Esophagus (tissue), 2 donors: Measurements from ENCODE around the gene TRIP10. TPM values are rescaled to one million over a fixed set of nuclear protein-coding genes. Genes with fewer than 3 reads are reported as not detected.

Experiments
- H3K27ac ChIP-seq, 2 donors: one replicate each; pipeline ENCODE4 v1.5.1; 2013; ENCODE audit warnings: low read depth in 2 of 2, mild to moderate bottlenecking in 2 of 2, inconsistent platforms in 1 of 2, low read length in 1 of 2, moderate library complexity in 1 of 2
- H3K27me3 ChIP-seq, 2 donors: one replicate each; pipeline ENCODE4 v1.6.1; 2013; ENCODE audit warnings: low read length in 2 of 2, control low read depth in 1 of 2, mild to moderate bottlenecking in 1 of 2; ENCODE audit not compliant: insufficient read depth in 2 of 2, control insufficient read depth in 1 of 2
- H3K36me3 ChIP-seq, 2 donors: one replicate each; pipeline ENCODE4 v1.6.1; 2013; ENCODE audit warnings: low read length in 1 of 2; ENCODE audit not compliant: control insufficient read depth in 2 of 2, insufficient read depth in 2 of 2
- H3K4me1 ChIP-seq, 2 donors: one replicate each; pipeline ENCODE4 v1.6.1; 2013; ENCODE audit warnings: low read length in 1 of 2; ENCODE audit not compliant: control insufficient read depth in 2 of 2, insufficient read depth in 2 of 2
- H3K4me3 ChIP-seq, 2 donors: one replicate each; pipeline ENCODE4 v1.5.1; 2013; ENCODE audit warnings: low read length in 2 of 2, mild to moderate bottlenecking in 2 of 2, low read depth in 1 of 2, moderate library complexity in 1 of 2
- H3K9me3 ChIP-seq, 2 donors: one replicate each; pipeline ENCODE4 v1.6.1; 2013; ENCODE audit warnings: mild to moderate bottlenecking in 2 of 2, low read depth in 1 of 2, low read length in 1 of 2, moderate library complexity in 1 of 2; ENCODE audit not compliant: control insufficient read depth in 2 of 2, insufficient read depth in 1 of 2
- WGBS, 2 donors: extraction: QIAGEN DNeasy Blood & Tissue Kit; methylation state at CpG; one replicate each; pipeline ENCODE4 v1.1.7; 2013; 5-methylcytosine and 5-hydroxymethylcytosine counted together
- polyA plus RNA-seq, 2 donors: library from polyadenylated mRNA; stranded (reverse); fragments of 200-250 nt; gene quantifications; one replicate each; pipeline ENCODE4 v1.2.3, GENCODE V29; 2013
- donor health status: healthy with polysubstance abuse.
- donor health status: Bipolar disorder and iron deficiency.

TRIP10 gene
- polyA plus RNA-seq, 2 donors = 191 to 519 TPM

GRCh38 chr19:6731822-6732221 is 7.7 kb upstream of the TRIP10 start:
- no peak overlapping the region for H3K4me3 ChIP-seq
- peaks cover 5 to 26% of the 10 kb centered on the region in 2 donors for H3K36me3 ChIP-seq
- no peak overlapping the region for H3K27ac ChIP-seq
- H3K9me3 ChIP-seq = peaks cover 0 to 3% of the 10 kb centered on the region in 2 donors
- 92 to 93% methylated on average over 22 of the region's 22 CpGs for WGBS, 2 donors
- no peaks in the 10 kb centered on the region for H3K4me1 ChIP-seq
- no peaks in the 10 kb centered on the region for H3K27me3 ChIP-seq

- Histone ChIP-seq H3K9me3 (peaks cover 0 to 3% of the 10 kb centered on the region in 2 donors), H3K27ac (no peak overlapping the region), H3K4me3 (no peak overlapping the region), H3K27me3 (no peaks in the 10 kb centered on the region), H3K4me1 (no peaks in the 10 kb centered on the region), H3K36me3 (peaks cover 5 to 26% of the 10 kb centered on the region in 2 donors)
- WGBS, 2 donors = 87 to 92% methylated on average over 21 of the region's 21 CpGs
These were observed 6.6 kb upstream of the TRIP10 start for GRCh38 chr19:6732803-6733337.

GRCh38 chr19:6733338-6734095 is 6.0 kb upstream of the TRIP10 start:
- no peaks in the 10 kb centered on the region for H3K27me3 ChIP-seq
- peaks cover 0 to 3% of the 10 kb centered on the region in 2 donors for H3K9me3 ChIP-seq
- 90 to 92% methylated on average over 29 of the region's 29 CpGs for WGBS, 2 donors
- H3K4me3 ChIP-seq = no peak overlapping the region
- peaks cover 0 to 3% of the 10 kb centered on the region in 2 donors for H3K4me1 ChIP-seq
- peaks cover 5 to 26% of the 10 kb centered on the region in 2 donors for H3K36me3 ChIP-seq
- no peak overlapping the region for H3K27ac ChIP-seq

- peaks cover 0 to 3% of the 10 kb centered on the region in 2 donors for H3K4me1 ChIP-seq
- H3K27me3 ChIP-seq = no peaks in the 10 kb centered on the region
- H3K9me3 ChIP-seq = peaks cover 0 to 3% of the 10 kb centered on the region in 2 donors
- no peak overlapping the region for H3K4me3 ChIP-seq
- peaks cover 5 to 26% of the 10 kb centered on the region in 2 donors for H3K36me3 ChIP-seq
- H3K27ac ChIP-seq = no peak overlapping the region
- 77 to 81% methylated on average over 20 of the region's 20 CpGs for WGBS, 2 donors
These were observed 5.3 kb upstream of the TRIP10 start for GRCh38 chr19:6734096-6734696.

GRCh38 chr19:6735181-6735911 is 4.1 kb upstream of the TRIP10 start:
- H3K27me3 ChIP-seq = no peaks in the 10 kb centered on the region
- peaks cover 5 to 26% of the 10 kb centered on the region in 2 donors for H3K36me3 ChIP-seq
- WGBS, 2 donors = 73 to 80% methylated on average over 15 of the region's 15 CpGs
- H3K9me3 ChIP-seq = peaks cover 0 to 3% of the 10 kb centered on the region in 2 donors
- peaks cover 0 to 3% of the 10 kb centered on the region in 2 donors for H3K4me1 ChIP-seq
- H3K27ac ChIP-seq = peak overlapping the region; percentile 14 to 92
- peak overlapping the region in 1 of 2 donors; percentile 83 for H3K4me3 ChIP-seq

- 17 to 19% methylated on average over 25 of the region's 25 CpGs for WGBS, 2 donors
- Histone ChIP-seq H3K4me3 (peak overlapping the region; percentile 83), H3K4me1 (peaks cover 0 to 3% of the 10 kb centered on the region in 2 donors), H3K27ac (peak overlapping the region; percentile 74 to 92), H3K27me3 (no peaks in the 10 kb centered on the region), H3K9me3 (peaks cover 0 to 3% of the 10 kb centered on the region in 2 donors), H3K36me3 (peaks cover 5 to 20% of the 10 kb centered on the region in 2 donors)
These were observed 3.1 kb upstream of the TRIP10 start for GRCh38 chr19:6736169-6736916.

GRCh38 chr19:6736917-6737283 is 2.6 kb upstream of the TRIP10 start:
- peaks cover 0 to 1% of the 10 kb centered on the region in 2 donors for H3K9me3 ChIP-seq
- WGBS, 2 donors = 0% methylated on average over 15 to 16 of the region's 16 CpGs
- H3K27ac ChIP-seq = peak overlapping the region; percentile 74 to 92
- peak overlapping the region; percentile 83 for H3K4me3 ChIP-seq
- peaks cover 3 to 17% of the 10 kb centered on the region in 2 donors for H3K36me3 ChIP-seq
- H3K27me3 ChIP-seq = no peaks in the 10 kb centered on the region
- peaks cover 0 to 3% of the 10 kb centered on the region in 2 donors for H3K4me1 ChIP-seq

GRCh38 chr19:6737284-6737872 is 2.1 kb upstream of the TRIP10 start, which contains the start of gene GPR108:
Gene GPR108 (minus strand): TSS chr19:6737580. CDS start chr19:6737576, 4 bp downstream.
- Histone ChIP-seq H3K9me3 (no peaks in the 10 kb centered on the region), H3K4me3 (peak within 1 kb of the TSS; percentile 83 to 89), H3K27ac (peak within 1 kb of the TSS; percentile 92 to 99), H3K36me3 (peaks cover 0 to 12% of the 10 kb centered on the region in 2 donors), H3K4me1 (peaks cover 0 to 3% of the 10 kb centered on the region in 2 donors), H3K27me3 (no peaks in the 10 kb centered on the region)
- 0 to 1% methylated on average over 48 to 55 of the region's 55 CpGs for WGBS, 2 donors
